Endothelial cell of hepatic sinusoid (primary cell): Measurements from ENCODE around the gene C5orf24.
"Not testable (repeated sequence)": the region's sequence is repeated elsewhere in the genome, so short reads cannot be mapped to it uniquely, and the experiment has no call there.

Experiments used
- in situ Hi-C: cut with HindIII; loops from 2 replicates; pipeline ENCODE4 v1.10.0; 2017; ENCODE audit warnings: low sequenced_read_pairs

C5orf24 gene

GRCh38 chr5:134845852-134846640, at the start of gene C5orf24:
Gene C5orf24, plus strand, starts transcription at chr5:134845968. Its CDS starts 8,933 bp downstream, at chr5:134854901.
- in situ Hi-C loops = loop anchor here (10.0 kb wide), 1 partner anchor 89 kb away; no protein-coding TSS in a partner anchor

- in situ Hi-C loops = no loop called here
Measured at GRCh38 chr5:134798468-134798867, 47.3 kb upstream of the C5orf24 start.

DNA sequence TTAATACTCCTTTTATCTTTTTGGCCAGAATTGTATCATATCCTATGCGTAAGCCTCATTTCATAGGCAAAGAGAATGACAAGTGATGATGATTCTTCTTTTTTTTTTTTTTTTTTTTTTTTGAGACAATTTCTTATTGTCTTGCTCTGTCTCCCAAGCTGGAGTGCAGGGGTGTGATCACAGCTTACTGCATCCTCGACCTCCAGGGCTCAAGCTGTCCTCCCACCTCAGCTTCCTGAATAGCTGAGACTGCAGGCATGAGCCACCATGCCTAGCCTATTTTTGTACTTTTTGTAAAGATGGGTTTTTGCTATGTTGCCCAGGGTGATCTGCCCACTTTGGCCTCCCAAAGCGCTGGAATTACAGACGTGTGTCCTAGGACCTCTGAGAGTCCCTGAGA, 41.9 kb upstream of the C5orf24 start:
- in situ Hi-C loops = no loop called here

GRCh38 chr5:134813407-134813806, 32.4 kb upstream of the C5orf24 start:
- in situ Hi-C loops = no loop called here

- in situ Hi-C loops = no loop called here
Measured at GRCh38 chr5:134813827-134814226, 31.9 kb upstream of the C5orf24 start.

- in situ Hi-C loops = no loop called here
Measured at GRCh38 chr5:134817006-134817405, 28.8 kb upstream of the C5orf24 start.

- in situ Hi-C loops = no loop called here
Measured at GRCh38 chr5:134818776-134819175, 27.0 kb upstream of the C5orf24 start.

DNA sequence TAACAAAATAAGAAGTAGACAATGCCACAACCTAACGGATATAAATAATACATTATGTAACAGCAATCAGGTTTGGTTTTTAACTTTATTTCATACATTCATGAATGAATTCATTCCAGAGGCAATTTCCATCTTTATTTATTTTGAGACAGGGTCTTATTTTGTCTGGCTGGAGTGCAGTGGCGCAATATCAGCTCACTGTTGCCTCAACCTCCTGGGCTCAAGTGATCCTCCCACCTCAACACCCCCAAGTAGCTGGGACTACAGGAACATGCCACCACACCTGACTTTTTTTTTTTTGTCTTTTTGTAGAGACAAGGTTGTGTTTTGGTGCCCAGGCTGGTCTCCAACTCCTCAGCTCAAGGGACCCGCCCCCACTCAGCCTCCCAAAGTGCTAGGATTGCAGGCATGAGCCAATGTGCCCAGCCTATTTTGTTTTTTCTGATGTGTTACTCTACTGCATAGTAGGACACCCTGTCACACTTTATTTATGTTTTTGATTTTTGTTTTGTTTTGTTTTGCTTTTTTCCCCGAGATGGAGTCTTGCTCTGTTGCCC, 26.3 kb upstream of the C5orf24 start:
- in situ Hi-C loops = no loop called here

GRCh38 chr5:134821841-134822240, 23.9 kb upstream of the C5orf24 start:
- in situ Hi-C loops = no loop called here

DNA sequence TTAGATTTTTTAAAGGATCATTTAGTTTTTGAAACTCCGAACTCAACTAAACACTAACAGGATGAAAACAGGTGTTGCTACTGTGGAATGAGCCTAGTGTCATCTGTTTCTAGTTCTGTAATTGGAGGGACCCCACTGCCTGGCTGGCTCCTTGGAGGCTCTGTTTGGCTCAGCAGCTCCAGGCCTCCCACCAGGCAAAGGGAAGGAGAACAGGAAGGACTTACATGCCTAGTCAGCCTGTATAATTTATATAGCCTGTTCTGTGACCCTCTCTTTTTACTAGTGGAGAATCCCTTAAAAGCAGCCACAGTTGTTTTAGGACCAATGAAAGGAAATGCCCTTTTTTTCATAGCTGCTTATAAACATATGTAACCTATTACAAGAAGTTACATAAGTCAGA, 21.1 kb upstream of the C5orf24 start:
- in situ Hi-C loops = no loop called here

DNA sequence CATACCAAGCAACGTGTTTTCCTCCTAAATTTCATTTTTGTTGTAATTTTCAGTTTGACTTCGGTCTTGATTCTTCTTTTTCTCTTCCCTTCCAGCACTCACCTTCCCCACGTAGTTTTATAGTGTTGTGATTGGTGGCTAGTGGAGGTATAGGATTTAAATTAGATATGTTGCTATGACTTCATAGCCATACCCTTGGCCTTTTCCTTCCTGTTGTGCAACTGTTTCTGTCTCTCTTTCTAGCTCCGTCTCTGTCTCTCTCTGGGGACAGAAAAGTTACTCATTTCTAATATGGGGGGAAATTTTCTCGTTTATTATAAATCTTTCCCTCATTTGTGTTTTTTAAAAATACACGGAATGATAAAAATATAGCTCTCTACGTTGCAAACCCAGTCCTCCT, 20.6 kb upstream of the C5orf24 start:
- in situ Hi-C loops = no loop called here

- in situ Hi-C loops = no loop called here
Measured at GRCh38 chr5:134833340-134834032, 12.3 kb upstream of the C5orf24 start.

GRCh38 chr5:134835623-134836022, 10.1 kb upstream of the C5orf24 start:
- in situ Hi-C loops = no loop called here

- in situ Hi-C loops = no loop called here
Measured at GRCh38 chr5:134837530-134838181, 8.1 kb upstream of the C5orf24 start.

DNA sequence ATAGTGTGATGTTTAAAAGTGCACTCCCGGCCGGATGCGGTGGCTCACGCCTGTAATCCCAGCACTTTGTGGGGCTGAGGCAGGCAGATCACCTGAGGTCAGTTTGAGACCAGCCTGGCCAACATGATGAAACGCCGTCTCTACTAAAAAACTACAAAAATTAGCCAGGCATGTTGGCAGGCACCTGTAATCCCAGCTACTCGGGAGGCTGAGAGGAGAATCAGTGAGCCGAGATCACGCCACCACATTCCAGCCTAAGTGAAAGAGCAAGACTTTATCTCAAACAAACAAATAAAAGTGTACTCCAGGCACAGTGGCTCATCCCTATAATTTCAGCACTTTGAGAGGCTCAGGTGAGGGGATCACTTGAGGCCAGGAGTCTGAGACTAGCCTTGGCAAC, 7.4 kb upstream of the C5orf24 start:
- in situ Hi-C loops = not testable (repeated sequence)

DNA sequence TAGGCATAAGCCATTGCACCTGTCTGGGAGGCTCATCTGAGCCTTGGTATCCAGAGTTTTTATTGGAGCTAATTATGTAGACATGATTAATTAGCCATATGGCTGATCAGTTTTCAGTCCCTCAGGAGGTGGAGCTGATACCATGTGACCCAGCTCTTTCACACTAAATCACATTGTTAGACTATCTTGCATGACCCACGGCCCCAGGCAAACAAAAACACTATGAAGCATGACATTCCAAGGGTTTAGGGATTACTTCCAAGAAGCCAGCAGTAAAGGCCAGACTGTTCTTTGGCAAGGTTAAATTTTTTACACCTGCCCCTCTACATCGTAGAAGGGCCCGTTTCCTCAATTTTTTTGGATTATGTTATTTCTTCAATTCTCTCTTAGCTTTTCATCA, 5.0 kb upstream of the C5orf24 start:
- in situ Hi-C loops = loop anchor here (10.0 kb wide), 1 partner anchor 94 kb away; no protein-coding TSS in a partner anchor

- in situ Hi-C loops = loop anchor here (10.0 kb wide), 1 partner anchor 91 kb away; no protein-coding TSS in a partner anchor
Measured at GRCh38 chr5:134844252-134844651, 1.5 kb upstream of the C5orf24 start.

DNA sequence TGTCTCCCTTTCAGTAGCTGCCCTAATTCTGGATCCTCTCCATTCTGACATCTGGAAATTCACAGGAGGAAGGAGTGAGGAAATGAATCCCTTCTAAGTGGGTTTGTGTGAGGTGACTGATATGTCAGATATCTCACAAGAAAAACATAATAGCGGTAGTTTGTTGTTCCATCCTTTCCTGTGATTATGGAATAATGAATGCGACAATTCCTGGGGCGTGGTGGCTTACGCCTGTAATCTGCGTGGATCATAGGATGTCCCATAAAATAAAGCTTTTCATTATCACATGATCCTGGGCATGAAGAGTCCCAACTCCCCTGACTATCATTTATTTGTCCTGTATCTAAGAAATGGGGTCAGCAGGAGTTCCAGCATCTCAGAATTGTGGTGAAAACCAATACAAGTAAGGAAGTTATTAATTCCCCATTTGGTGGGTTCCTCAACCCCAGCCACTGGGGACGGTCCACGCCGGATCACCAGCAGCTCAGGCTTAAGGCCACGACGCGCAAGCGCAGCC, 375 bp upstream of the C5orf24 start:
- in situ Hi-C loops = loop anchor here (10.0 kb wide), 1 partner anchor 89 kb away; no protein-coding TSS in a partner anchor

DNA sequence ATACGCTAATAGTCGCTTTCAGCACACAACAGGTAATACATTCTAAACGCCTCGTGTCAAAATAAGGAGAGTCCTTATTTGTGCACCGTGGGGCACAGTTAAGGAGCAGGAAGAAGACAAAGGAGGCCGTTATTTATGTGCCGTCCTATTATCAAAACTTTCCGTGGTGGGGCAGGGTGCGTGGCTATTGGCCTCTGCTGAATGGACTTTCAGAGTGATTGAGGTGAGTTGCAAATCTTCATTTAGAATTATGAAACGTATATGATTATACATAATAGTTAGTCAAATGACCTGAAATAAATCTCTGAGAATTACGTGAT, 833 bp downstream of the C5orf24 start:
- in situ Hi-C loops = loop anchor here (10.0 kb wide), 1 partner anchor 88 kb away; no protein-coding TSS in a partner anchor

DNA sequence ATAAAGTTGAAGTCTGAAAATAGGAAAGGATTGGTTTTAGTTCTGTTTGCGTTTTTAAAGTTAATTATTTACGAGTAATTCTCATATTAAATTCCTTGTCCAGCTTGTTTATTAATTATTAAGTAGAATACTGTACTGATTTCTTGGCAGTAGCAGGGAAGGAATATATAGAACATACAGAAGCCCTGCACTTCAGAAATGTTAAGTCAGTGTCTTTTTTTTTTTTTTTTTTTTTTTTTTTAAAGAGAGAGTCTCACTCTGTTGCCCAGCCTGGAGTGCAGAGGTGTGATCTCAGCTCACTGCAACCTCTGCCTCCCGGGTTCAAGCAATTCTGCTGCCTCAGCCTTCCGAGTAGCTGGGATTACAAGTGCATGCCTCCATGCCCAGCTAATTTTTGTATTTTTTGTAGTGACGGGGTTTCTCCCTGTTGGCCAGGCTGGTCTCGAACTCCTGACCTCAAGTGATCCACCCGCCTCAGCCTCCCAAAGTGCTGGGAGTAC, 3.7 kb downstream of the C5orf24 start:
- in situ Hi-C loops = loop anchor here (10.0 kb wide), 1 partner anchor 85 kb away; no protein-coding TSS in a partner anchor
